Lower lobe of right lung (tissue), 2 donors: ENCODE measurements around the gene CCDC169. TPM values are rescaled to one million over a fixed set of nuclear protein-coding genes. Genes with fewer than 3 reads are reported as not detected.
"Not testable (repeated sequence)": the region's sequence is repeated elsewhere in the genome, so short reads cannot be mapped to it uniquely, and the experiment has no call there.

ENCODE experiments used
- ATAC-seq, 2 donors: fragments of 200-7000 bp; cut with Tn5 transposase; one replicate each; pipeline ENCODE4 v1.9.1; 2020 to 2022; ENCODE audit warnings: mild to moderate bottlenecking in 2 of 2, moderate library complexity in 2 of 2
- DNase-seq: peaks from one replicate; pipeline ENCODE4 v3.0.0-alpha.2; 2020
- H3K27ac ChIP-seq: fragments of 200-600 bp; one replicate; pipeline ENCODE4 v1.8.0; 2022
- H3K27me3 ChIP-seq: fragments of 200-600 bp; one replicate; pipeline ENCODE4 v1.8.0; 2022; ENCODE audit warnings: low read depth
- H3K36me3 ChIP-seq: fragments of 200-600 bp; one replicate; pipeline ENCODE4 v1.8.0; 2022; ENCODE audit warnings: mild to moderate bottlenecking
- H3K4me1 ChIP-seq: fragments of 200-600 bp; one replicate; pipeline ENCODE4 v1.8.0; 2022
- H3K4me3 ChIP-seq: fragments of 200-600 bp; one replicate; pipeline ENCODE4 v1.8.0; 2022; ENCODE audit warnings: mild to moderate bottlenecking
- H3K9me3 ChIP-seq: fragments of 200-600 bp; one replicate; pipeline ENCODE4 v1.8.0; 2022
- intact Hi-C: fragments of 100-400 bp; cut with DNase I; formaldehyde crosslinking; loops from one replicate; pipeline ENCODE4 v1.11.0; 2022
- total RNA-seq: library from RNA; stranded (reverse); fragmentation: NEBNext Ultra II Directional; extraction: Animal tissue kit (Norgen Biotek cat#: 25700); gene quantifications from one replicate; pipeline ENCODE4 v1.2.1, GENCODE V29; 2021
- TF ChIP-seq, protein P1 (sequence below): fragments of 200-600 bp; IDR thresholded peaks from one replicate; pipeline ENCODE4 v1.8.0; 2022; ENCODE audit warnings: antibody characterized with exemption, mild to moderate bottlenecking
- donor health status: DM: no; HTN: yes; CAD: no; lungs with severe emphysema.

The CCDC169 gene
- total RNA-seq, 1 donor from 2014 or later, result not detected

DNA sequence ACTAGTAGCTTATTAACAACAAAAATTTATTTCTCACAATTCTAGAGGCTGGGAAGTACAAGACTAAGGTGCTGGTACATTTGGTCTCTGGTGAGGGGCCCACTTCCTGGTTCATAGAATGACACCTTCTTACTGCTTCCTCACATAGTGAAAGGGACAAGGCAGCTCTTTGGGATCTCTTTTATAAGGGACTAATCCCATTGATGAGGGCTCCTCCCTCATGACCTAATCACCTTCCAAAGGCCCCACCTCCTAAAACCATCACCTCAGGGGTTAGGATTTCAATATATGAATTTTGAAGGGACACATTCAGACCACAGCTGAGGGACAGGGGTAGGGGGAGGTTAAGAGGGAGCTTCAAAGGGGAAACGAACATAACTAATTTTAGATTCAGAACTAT lies 28.3 kb upstream of the CCDC169 start:
- no peaks in the 10 kb centered on the region for H3K27me3 ChIP-seq
- intact Hi-C loops, result no loop called here
- H3K27ac ChIP-seq, result no peak overlapping the region
- H3K9me3 ChIP-seq, result no peaks in the 10 kb centered on the region
- no peaks in the 10 kb centered on the region for H3K4me1 ChIP-seq
- H3K4me3 ChIP-seq, result no peak overlapping the region
- H3K36me3 ChIP-seq, result peaks cover 89% of the 10 kb centered on the region
- ATAC-seq (no peak), DNase-seq (no peak)
- TF ChIP-seq, protein P1, sequence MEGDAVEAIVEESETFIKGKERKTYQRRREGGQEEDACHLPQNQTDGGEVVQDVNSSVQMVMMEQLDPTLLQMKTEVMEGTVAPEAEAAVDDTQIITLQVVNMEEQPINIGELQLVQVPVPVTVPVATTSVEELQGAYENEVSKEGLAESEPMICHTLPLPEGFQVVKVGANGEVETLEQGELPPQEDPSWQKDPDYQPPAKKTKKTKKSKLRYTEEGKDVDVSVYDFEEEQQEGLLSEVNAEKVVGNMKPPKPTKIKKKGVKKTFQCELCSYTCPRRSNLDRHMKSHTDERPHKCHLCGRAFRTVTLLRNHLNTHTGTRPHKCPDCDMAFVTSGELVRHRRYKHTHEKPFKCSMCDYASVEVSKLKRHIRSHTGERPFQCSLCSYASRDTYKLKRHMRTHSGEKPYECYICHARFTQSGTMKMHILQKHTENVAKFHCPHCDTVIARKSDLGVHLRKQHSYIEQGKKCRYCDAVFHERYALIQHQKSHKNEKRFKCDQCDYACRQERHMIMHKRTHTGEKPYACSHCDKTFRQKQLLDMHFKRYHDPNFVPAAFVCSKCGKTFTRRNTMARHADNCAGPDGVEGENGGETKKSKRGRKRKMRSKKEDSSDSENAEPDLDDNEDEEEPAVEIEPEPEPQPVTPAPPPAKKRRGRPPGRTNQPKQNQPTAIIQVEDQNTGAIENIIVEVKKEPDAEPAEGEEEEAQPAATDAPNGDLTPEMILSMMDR, result no peak

DNA sequence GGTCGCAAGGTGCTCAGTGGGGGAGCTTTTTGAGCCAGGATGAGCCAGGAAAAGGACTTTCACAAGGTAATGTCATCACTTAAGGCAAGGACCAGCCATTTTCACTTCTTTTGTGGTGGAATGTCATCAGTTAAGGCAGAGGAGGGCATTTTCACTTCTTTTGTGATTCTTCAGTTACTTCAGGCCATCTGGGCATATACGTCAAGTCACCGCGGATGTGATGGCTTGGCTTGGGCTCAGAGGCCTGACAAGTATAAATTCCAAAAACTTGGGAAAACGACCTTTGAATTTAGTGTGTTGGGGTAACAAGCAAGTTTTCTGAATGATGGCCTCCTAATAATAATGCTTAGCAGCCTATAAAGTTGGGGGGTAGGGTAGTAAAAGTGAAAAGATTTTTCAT lies 27.3 kb upstream of the CCDC169 start:
- intact Hi-C loops, H3K27ac ChIP-seq, H3K4me1 ChIP-seq, ATAC-seq, H3K4me3 ChIP-seq, DNase-seq, H3K27me3 ChIP-seq, H3K9me3 ChIP-seq: not testable (repeated sequence)
- H3K36me3 ChIP-seq, result peaks cover 79% of the 10 kb centered on the region

DNA sequence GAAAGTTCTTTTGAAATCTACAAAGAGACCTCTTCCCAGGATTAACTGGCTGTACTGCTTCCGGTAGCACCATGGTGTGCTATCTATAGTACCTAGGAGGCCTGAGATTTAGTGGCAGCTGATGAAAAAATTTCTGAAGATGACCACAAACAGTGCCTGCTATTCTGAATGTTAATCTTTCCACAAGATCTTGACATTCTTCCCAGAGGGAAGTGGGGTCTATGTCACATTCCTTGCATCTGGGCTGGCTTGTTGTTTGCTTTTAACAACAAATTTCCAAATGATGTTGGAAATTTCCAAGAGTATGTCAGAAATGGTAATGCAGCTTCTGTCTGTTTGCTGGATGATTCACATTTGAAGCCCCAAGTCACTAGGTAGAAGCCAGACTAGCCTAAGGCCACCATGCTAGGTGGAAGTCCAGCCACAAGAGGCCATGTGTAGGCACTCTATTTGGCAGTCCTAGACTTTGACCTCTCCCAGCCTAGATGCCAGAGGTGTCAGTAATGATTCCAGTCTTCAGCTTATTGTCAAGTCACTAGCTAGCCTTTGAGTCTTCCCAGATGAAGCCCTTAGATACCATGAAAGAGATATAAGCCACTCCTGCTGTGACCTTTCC lies 26.4 kb upstream of the CCDC169 start:
- intact Hi-C loops, result no loop called here
- ATAC-seq (no peak), DNase-seq (no peak)
- H3K27me3 ChIP-seq, result no peaks in the 10 kb centered on the region
- H3K4me3 ChIP-seq, result no peak overlapping the region
- TF ChIP-seq, protein P1, result no peak
- H3K9me3 ChIP-seq, result no peaks in the 10 kb centered on the region
- peaks cover 72% of the 10 kb centered on the region for H3K36me3 ChIP-seq
- no peak overlapping the region for H3K27ac ChIP-seq
- no peaks in the 10 kb centered on the region for H3K4me1 ChIP-seq

DNA sequence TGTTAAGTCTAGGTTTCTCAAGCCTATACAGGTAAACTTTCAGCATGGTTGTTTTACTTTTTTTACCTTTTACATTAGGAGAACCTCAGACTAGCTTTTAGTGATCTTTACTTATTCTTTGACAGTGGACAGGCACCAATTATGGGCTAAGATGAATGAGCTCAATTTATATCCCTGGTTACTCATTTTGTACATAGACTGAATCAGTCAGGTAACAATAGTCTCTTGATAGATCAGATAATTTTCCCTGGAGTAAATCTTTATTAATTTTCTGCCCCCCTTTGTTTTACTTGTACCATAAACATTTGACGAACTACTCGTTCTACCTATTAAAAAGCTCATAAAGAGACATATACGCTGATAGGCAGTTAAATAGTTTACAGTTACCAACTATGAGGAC lies 25.8 kb upstream of the CCDC169 start:
- Histone ChIP-seq H3K36me3 (peaks cover 66% of the 10 kb centered on the region), H3K4me3 (no peak overlapping the region), H3K27me3 (no peaks in the 10 kb centered on the region), H3K9me3 (no peaks in the 10 kb centered on the region), H3K4me1 (no peaks in the 10 kb centered on the region), H3K27ac (no peak overlapping the region)
- ATAC-seq (no peak), DNase-seq (no peak)
- TF ChIP-seq, protein P1, result no peak
- intact Hi-C loops, result no loop called here

DNA sequence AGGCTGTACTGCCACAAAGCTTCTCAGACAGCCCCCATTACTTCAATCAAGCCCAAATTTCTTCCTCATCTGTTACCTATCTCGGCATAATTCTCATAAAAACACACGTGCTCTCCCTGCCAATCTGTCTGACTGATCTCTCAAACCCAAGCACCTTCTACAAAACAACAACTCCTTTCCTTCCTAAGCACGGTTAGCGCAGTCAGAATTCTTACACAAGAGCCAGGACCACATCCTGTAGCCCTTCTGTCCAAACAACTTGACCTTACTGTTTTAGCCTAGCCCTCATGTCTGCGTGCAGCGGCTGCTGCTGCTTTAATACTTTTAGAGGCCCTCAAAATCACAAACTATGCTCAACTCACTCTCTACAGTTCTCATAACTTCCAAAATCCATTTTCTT lies 22.2 kb upstream of the CCDC169 start:
- DNase-seq, intact Hi-C loops, ATAC-seq, H3K9me3 ChIP-seq, H3K4me3 ChIP-seq, H3K27ac ChIP-seq, H3K27me3 ChIP-seq, H3K4me1 ChIP-seq: not testable (repeated sequence)
- H3K36me3 ChIP-seq, result peaks cover 37% of the 10 kb centered on the region

DNA sequence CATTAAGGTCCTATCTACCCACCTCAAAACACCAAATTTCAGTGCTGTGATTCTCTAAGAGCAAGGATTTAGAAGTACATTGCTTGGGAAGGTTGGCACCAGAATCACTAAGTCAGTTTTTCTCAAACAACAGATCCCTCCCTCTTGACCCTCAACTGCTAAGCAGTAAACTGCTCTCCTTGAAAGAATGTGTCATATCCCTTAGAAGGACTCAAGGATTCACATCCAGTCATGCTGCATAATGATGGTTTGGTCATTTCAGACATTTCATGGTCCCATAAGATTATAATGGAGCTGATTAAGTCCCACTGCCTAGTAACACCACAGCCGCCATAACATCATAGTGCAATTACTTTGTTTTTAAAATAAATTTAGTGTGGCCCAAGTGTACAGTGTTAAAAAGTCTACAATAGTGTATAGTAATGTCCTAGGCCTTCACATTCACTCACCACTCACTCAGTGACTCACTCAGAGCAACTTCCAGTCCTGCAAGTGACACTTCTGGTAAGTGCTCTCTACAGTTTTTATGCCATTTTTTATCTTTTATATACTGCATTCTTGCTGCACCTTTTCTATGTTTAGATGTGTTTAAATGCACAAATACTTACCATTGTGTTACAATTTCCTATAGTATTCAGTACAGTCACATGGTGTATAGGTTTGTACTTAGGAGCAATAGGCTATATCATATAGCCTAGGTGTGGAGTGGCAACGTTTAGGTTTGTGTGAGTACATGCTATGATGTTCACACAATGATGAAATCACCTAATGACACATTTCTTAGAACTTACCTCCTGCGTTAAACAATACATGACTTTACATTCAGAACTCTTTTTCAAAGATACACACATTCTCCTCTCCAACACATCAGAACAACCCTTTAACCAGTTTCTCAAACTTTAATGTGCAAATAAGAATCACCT lies 15.7 kb upstream of the CCDC169 start:
- H3K4me3 ChIP-seq, result no peak overlapping the region
- peaks cover 63% of the 10 kb centered on the region for H3K36me3 ChIP-seq
- TF ChIP-seq, protein P1, result no peak
- no peak overlapping the region for H3K27ac ChIP-seq
- ATAC-seq, result no peak
- no peaks in the 10 kb centered on the region for H3K27me3 ChIP-seq
- DNase-seq, result no peak
- no peaks in the 10 kb centered on the region for H3K4me1 ChIP-seq
- H3K9me3 ChIP-seq, result no peaks in the 10 kb centered on the region
- intact Hi-C loops, result no loop called here
